ENCODE data around the gene TECPR2. TPM values are rescaled to one million over a fixed set of nuclear protein-coding genes. Genes with fewer than 3 reads are reported as not detected.

The TECPR2 gene
- total RNA-seq, 2 donors from 2014 or later: 27.7 to 28.0 TPM

DNA sequence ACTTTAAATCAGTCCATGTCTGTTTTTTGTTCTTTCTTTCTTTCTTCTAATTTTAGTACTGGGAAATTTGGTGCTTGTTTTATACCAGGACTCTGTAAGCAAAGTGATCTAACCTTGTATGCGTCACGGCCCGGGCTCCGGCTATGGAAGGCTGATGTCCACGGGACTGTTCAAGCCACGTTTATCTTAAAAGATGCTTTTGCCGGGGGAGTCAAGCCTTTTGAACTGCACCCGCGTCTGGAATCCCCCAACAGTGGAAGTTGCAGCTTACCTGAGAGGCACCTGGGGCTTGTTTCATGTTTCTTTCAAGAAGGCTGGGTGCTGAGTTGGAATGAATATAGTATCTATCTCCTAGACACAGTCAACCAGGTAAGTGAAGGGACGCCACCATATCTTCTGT, 62.2 kb downstream of the TECPR2 start:
- Histone ChIP-seq H3K9me3 (ENCODE audit: control insufficient read depth, low read length) (no peaks in the 10 kb centered on the region), H3K36me3 (ENCODE audit: control insufficient read depth, insufficient read depth, low read length) (peaks cover 30% of the 10 kb centered on the region), H3K27me3 (ENCODE audit: control insufficient read depth, insufficient read depth, low read length, poor library complexity, severe bottlenecking) (no peaks in the 10 kb centered on the region), H3K9ac (ENCODE audit: extremely low read depth, low read length, poor library complexity, severe bottlenecking) (no peak overlapping the region), H3K4me1 (ENCODE audit: control insufficient read depth, insufficient read depth, low read length) (no peaks in the 10 kb centered on the region), H3K4me3 (ENCODE audit: low read length) (no peak overlapping the region), H3K27ac (ENCODE audit: low read depth, low read length) (no peak overlapping the region)
- H3K36me3 Mint-ChIP-seq (ENCODE audit: low read depth): peaks cover 48% of the 10 kb centered on the region
- DNase-seq: no peak
- no peak overlapping the region for H3K4me3 Mint-ChIP-seq
- no peaks in the 10 kb centered on the region for H3K4me1 Mint-ChIP-seq
- TF ChIP-seq, protein P1, sequence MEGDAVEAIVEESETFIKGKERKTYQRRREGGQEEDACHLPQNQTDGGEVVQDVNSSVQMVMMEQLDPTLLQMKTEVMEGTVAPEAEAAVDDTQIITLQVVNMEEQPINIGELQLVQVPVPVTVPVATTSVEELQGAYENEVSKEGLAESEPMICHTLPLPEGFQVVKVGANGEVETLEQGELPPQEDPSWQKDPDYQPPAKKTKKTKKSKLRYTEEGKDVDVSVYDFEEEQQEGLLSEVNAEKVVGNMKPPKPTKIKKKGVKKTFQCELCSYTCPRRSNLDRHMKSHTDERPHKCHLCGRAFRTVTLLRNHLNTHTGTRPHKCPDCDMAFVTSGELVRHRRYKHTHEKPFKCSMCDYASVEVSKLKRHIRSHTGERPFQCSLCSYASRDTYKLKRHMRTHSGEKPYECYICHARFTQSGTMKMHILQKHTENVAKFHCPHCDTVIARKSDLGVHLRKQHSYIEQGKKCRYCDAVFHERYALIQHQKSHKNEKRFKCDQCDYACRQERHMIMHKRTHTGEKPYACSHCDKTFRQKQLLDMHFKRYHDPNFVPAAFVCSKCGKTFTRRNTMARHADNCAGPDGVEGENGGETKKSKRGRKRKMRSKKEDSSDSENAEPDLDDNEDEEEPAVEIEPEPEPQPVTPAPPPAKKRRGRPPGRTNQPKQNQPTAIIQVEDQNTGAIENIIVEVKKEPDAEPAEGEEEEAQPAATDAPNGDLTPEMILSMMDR (conservative IDR thresholded peaks at IDR 0.05): no peak
- no peaks in the 10 kb centered on the region for H3K27me3 Mint-ChIP-seq (ENCODE audit: insufficient read depth)
- no peak overlapping the region for H3K27ac Mint-ChIP-seq
- no peaks in the 10 kb centered on the region for H3K9me3 Mint-ChIP-seq
- WGBS, 2 experiments (ENCODE audit: insufficient coverage in 1 of 2, insufficient read length in 1 of 2): 94% methylated on average over 9 to 10 of the region's 10 CpGs

DNA sequence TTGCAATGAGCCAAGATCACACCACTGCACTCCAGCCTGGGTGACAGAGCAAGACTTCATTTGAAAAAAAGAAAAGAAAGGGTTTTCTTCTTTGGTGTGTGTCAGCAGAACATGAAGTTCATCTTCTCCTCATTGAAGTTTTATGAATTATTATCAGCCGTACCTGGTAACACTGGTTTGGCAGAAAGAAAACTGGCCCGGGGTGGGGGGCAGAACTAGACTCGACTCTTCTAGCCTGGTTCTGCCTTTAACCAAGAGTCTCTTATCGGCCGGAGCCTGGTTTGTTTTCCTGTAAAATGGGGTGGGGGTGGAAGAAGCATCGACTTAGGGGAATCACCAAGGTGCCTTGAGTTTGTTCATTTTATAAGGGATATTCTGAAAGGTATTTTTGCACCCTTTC, 64.1 kb downstream of the TECPR2 start:
- Histone ChIP-seq H3K9me3 (ENCODE audit: control insufficient read depth, low read length) (no peaks in the 10 kb centered on the region), H3K27me3 (ENCODE audit: control insufficient read depth, insufficient read depth, low read length, poor library complexity, severe bottlenecking) (no peaks in the 10 kb centered on the region), H3K4me3 (ENCODE audit: low read length) (no peak overlapping the region), H3K9ac (ENCODE audit: extremely low read depth, low read length, poor library complexity, severe bottlenecking) (no peak overlapping the region), H3K4me1 (ENCODE audit: control insufficient read depth, insufficient read depth, low read length) (no peaks in the 10 kb centered on the region), H3K36me3 (ENCODE audit: control insufficient read depth, insufficient read depth, low read length) (peaks cover 30% of the 10 kb centered on the region), H3K27ac (ENCODE audit: low read depth, low read length) (no peak overlapping the region)
- H3K27me3 Mint-ChIP-seq (ENCODE audit: insufficient read depth): no peaks in the 10 kb centered on the region
- H3K27ac Mint-ChIP-seq: no peak overlapping the region
- H3K4me1 Mint-ChIP-seq: no peaks in the 10 kb centered on the region
- WGBS, 2 experiments (ENCODE audit: insufficient coverage in 1 of 2, insufficient read length in 1 of 2): 98 to 100% methylated on average over 2 to 6 of the region's 6 CpGs
- DNase-seq: no peak
- peaks cover 51% of the 10 kb centered on the region for H3K36me3 Mint-ChIP-seq (ENCODE audit: low read depth)
- TF ChIP-seq, protein P1 (conservative IDR thresholded peaks at IDR 0.05): no peak
- no peaks in the 10 kb centered on the region for H3K9me3 Mint-ChIP-seq
- H3K4me3 Mint-ChIP-seq: no peak overlapping the region

DNA sequence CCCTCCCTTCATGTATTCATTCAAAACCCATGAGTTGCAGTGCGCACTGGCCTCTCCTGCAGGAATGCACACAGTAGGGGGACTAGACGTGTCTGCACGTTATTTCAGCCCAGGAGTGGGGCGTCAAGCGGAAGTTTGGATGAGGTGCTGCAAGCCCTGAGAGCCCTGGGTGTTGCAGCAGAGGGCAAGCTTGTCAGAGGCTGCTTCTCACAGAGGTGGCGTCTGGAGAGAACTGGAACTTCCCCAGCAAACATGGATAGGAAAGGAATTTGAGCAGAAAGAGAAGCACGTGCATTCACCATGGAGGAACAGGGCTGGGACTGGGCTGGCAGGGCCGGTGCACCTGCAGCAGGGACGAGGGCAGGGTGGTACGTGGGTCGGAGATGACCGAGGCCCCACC, 64.9 kb downstream of the TECPR2 start:
- H3K27ac Mint-ChIP-seq: no peak overlapping the region
- TF ChIP-seq, protein P1 (conservative IDR thresholded peaks at IDR 0.05): no peak
- Histone ChIP-seq H3K4me3 (ENCODE audit: low read length) (no peak overlapping the region), H3K9me3 (ENCODE audit: control insufficient read depth, low read length) (no peaks in the 10 kb centered on the region), H3K4me1 (ENCODE audit: control insufficient read depth, insufficient read depth, low read length) (no peaks in the 10 kb centered on the region), H3K27me3 (ENCODE audit: control insufficient read depth, insufficient read depth, low read length, poor library complexity, severe bottlenecking) (no peaks in the 10 kb centered on the region), H3K27ac (ENCODE audit: low read depth, low read length) (no peak overlapping the region), H3K36me3 (ENCODE audit: control insufficient read depth, insufficient read depth, low read length) (peaks cover 30% of the 10 kb centered on the region), H3K9ac (ENCODE audit: extremely low read depth, low read length, poor library complexity, severe bottlenecking) (no peak overlapping the region)
- no peak for DNase-seq
- H3K4me3 Mint-ChIP-seq: no peak overlapping the region
- no peaks in the 10 kb centered on the region for H3K27me3 Mint-ChIP-seq (ENCODE audit: insufficient read depth)
- WGBS, 2 experiments (ENCODE audit: insufficient coverage in 1 of 2, insufficient read length in 1 of 2): 93 to 95% methylated on average over 9 to 12 of the region's 12 CpGs
- no peaks in the 10 kb centered on the region for H3K9me3 Mint-ChIP-seq
- no peaks in the 10 kb centered on the region for H3K4me1 Mint-ChIP-seq
- peaks cover 54% of the 10 kb centered on the region for H3K36me3 Mint-ChIP-seq (ENCODE audit: low read depth)
